Fibroblast of the aortic adventitia (primary cell): ENCODE data around the gene PPP1R14B. TPM values are rescaled to one million over a fixed set of nuclear protein-coding genes. Genes with fewer than 3 reads are reported as not detected.

Source experiments
- DNase-seq: peaks from one replicate; pipeline ENCODE4 v3.0.0-alpha.2; 2010; ENCODE audit warnings: low read depth
- H3K4me3 ChIP-seq: 2 replicates; pipeline ENCODE4 v1.5.1; 2011; ENCODE audit warnings: low read depth, mild to moderate bottlenecking, control low read depth, low read length, moderate library complexity
- total RNA-seq: library from RNA; depleted of rRNA; stranded (reverse); fragments of >200 nt; gene quantifications from 2 replicates; pipeline ENCODE4 v1.2.3, GENCODE V29; 2012; ENCODE audit warnings: low replicate concordance
- TF ChIP-seq, protein P1 (sequence below): IDR thresholded peaks from 2 replicates; pipeline ENCODE4 v1.5.1; 2011; ENCODE audit warnings: mild to moderate bottlenecking, low read length, control low read depth, inconsistent platforms; ENCODE audit not compliant: insufficient read depth

PPP1R14B gene
- total RNA-seq, 1 donor: 264 TPM

DNA sequence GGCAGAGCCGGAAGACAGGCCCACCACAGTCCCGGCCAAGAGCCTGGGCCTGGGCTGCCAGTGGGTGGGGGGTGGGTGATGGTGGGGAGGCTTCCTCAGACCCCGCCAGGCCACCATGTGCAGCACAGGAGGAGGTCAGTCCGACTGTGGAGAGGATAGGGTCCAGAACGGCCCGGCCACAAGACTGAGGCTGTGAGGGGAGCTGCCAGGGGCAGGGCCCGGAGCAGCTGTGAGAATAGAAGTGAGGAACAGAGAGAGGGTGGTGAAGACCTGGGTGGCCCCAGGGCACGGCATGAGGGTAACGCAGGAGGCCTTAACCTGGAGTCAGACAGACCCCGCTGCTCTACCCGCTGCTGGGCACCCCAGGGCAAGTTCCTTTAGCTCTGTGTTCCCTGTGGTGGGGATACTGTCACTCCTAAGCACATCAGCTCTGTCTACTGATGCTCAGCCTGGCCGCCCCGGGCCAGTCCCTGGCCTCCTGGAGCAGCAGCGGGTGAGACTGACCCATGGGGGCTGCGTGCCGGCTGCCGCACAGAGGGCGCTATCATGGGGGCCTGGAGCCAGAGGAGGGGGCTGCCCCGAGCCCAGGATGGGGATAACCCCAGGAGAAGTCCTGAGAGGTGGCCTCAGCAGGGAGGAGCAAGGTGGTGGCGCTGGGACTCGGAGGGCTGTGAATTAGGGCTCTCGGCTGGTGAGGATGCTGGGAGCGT lies 38.5 kb downstream of the PPP1R14B start:
- no peak for DNase-seq
- TF ChIP-seq, protein P1, sequence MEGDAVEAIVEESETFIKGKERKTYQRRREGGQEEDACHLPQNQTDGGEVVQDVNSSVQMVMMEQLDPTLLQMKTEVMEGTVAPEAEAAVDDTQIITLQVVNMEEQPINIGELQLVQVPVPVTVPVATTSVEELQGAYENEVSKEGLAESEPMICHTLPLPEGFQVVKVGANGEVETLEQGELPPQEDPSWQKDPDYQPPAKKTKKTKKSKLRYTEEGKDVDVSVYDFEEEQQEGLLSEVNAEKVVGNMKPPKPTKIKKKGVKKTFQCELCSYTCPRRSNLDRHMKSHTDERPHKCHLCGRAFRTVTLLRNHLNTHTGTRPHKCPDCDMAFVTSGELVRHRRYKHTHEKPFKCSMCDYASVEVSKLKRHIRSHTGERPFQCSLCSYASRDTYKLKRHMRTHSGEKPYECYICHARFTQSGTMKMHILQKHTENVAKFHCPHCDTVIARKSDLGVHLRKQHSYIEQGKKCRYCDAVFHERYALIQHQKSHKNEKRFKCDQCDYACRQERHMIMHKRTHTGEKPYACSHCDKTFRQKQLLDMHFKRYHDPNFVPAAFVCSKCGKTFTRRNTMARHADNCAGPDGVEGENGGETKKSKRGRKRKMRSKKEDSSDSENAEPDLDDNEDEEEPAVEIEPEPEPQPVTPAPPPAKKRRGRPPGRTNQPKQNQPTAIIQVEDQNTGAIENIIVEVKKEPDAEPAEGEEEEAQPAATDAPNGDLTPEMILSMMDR: no peak
- peak overlapping the region; percentile 13 for H3K4me3 ChIP-seq

DNA sequence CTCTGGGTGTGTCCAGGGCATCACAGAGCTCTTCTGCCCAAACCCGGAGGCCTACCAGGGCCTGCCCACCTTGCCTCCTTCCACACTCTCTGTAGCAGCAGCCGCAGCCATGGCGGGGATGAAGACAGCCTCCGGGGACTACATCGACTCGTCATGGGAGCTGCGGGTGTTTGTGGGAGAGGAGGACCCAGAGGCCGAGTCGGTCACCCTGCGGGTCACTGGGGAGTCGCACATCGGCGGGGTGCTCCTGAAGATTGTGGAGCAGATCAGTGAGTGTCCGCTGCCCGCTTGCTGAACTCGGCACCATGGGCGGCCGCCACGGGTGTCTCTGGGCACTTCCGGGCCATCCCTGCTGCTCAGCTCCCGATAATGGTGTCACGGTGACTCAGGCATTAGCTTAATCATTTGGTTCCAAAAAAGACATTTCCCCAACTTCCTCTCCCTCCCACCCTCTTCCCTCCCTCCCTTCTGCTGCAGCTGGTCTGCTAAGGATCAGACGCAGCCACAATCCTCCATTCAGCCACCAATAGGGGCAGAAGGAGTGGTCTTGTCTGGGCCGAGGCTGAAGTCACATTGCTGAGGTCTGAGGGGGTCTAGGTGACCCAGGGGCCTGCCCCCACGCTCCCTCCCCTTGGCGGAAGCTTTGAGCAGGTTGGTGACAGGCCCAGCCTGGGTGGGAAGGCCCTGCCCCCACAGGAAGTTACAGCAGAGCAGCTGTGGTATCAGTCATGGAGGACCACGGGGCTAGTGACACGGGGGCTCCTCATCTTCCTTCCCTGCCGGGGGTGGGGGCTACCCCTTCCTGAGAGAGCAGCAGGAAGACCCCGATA lies 39.3 kb downstream of the PPP1R14B start:
- peak; percentile 74 for DNase-seq
- TF ChIP-seq, protein P1: no peak
- peak overlapping the region; percentile 31 for H3K4me3 ChIP-seq

DNA sequence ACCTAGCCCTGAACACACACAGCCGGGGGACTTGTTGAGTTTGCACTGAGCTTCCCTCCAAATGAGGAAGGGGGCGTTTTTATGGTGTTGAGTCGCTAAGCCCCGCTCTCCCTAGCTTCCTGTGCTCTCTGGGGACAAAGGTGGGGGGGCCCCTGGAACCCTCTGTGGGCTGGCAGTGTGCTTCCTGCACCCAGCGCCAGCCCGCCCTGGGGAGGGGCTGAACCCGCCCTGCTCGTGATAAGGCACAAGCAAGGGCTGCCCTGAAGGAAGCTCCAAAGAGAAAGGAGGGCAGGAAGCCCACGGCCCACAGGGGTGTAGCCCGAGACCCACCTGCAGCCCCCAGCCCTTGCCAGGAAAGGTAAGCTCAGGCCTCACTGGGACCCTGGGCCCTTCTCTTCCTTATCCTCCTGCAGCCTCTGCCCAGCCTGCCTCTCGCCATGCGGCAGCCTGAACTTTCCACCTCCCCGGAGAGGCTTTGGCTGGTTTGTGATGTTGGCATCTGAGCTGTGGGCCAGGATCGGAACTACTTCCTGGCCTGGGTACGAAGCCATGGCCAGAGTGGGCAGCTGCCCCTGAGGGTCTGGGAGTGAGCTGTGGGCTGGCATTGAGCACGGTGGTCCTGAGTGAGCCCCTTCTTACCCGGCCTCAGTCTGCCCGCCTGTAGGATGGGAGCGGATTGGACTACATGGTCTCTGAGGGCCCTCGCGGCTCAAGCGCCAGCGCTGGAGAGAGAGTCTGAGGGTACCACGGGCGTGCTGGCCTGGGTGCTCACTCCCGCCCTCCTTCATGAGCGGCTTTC lies 40.1 kb downstream of the PPP1R14B start, which contains the start of gene FERMT3:
Gene FERMT3 (plus strand): TSS at position 265 of the 799 bp plus-strand sequence. CDS start 644 bp downstream, outside the sequence.
- TF ChIP-seq, protein P1: no peak
- H3K4me3 ChIP-seq: no peak within 1 kb of the TSS
- no peak for DNase-seq

DNA sequence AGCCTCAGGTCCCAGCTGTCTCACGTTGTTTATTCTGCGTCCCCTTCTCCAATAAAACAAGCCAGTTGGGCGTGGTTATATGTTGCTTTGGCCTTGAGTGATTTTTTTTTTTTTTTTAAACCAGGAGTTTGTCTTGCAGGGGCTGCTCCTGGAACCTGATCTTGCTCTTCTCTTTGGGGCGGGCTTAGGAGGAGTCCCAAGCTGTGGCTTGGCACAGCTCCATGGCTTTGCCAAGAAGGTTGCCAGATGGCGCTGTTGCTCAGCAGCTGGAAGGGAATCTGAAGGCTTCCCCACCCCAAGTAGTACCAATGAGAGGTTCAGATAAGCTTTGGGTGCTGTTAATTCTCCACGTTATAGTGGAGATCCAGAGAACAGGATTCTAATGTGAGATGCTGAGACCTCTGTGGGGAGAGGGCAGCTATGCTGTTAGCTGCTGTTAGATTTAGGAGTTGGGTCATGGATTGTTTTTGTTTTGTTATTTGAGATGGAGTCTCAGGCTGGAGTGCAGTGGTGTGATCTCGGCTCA lies 42.2 kb downstream of the PPP1R14B start:
- H3K4me3 ChIP-seq: no peak overlapping the region
- peak; percentile 98 for DNase-seq
- TF ChIP-seq, protein P1: peak; percentile 62

DNA sequence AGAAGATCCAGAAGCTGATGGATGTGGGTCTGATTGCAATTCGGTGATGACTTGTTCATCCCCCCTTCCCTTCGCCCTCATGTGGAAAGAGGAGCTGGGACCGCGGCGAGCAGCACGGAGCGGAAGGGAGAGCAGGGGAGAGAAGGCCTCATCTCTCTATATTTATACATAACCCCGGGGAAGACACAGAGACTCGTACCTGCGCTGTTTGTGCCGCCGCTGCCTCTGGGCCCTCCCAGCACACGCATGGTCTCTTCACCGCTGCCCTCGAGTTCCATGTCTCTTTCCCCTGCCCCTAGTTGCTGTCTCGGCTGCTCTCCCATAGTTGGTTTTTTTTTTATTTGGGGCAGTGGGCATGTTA lies 42.7 kb downstream of the PPP1R14B start:
- TF ChIP-seq, protein P1: no peak
- no peak overlapping the region for H3K4me3 ChIP-seq
- DNase-seq: no peak

DNA sequence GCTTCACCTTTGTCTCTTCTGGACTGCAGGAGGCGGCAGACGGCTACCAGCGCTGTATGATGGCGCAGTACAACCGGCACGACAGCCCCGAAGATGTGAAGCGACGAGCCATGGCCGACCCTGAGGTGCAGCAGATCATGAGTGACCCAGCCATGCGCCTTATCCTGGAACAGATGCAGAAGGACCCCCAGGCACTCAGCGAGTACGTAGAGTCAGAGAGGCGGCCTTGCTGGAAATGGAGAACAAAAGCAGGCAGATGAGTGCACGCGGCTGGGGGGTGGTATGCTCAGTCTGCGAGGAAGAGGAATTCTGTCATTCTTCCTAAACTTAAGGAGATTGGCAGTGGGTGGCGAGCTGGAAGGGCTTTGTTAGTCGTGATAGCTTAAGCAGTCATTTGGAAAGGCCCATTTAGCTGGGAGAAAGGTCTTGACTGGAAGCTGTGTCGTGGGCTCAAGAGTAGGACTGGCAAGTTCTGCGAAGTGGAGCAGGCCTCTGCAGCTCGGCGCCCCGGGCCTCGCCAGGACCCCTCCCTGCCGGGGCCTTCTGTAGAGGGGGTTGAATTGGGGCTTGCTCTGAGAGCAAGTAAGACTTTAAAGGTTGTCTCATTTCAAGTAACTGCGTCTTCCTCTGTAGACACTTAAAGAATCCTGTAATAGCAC lies 43.2 kb downstream of the PPP1R14B start:
- DNase-seq: no peak
- TF ChIP-seq, protein P1: no peak

More for the DNA sequence above, 43.2 kb downstream of the PPP1R14B start:
- no peak overlapping the region for H3K4me3 ChIP-seq
